Left forelimb (tissue), 1 donor: Measurements from ENCODE around the gene TMEM229B.

Experiments used
- DNase-seq: peaks from one replicate; pipeline ENCODE4 v3.0.0-alpha.2; 2018; ENCODE audit warnings: low spot score

Gene TMEM229B

GRCh38 chr14:67485501-67486095, 2.9 kb downstream of the TMEM229B start:
- DNase-seq, result no peak

GRCh38 chr14:67483579-67484285, 4.8 kb downstream of the TMEM229B start:
- DNase-seq, result no peak

GRCh38 chr14:67482231-67483164, 6.0 kb downstream of the TMEM229B start:
- no peak for DNase-seq

GRCh38 chr14:67480011-67480410, 8.5 kb downstream of the TMEM229B start:
- no peak for DNase-seq

- no peak for DNase-seq
These were observed 9.8 kb downstream of the TMEM229B start for GRCh38 chr14:67478800-67479084.

GRCh38 chr14:67477926-67478799, 10.4 kb downstream of the TMEM229B start:
- no peak for DNase-seq

- DNase-seq, result no peak
These were observed 14.2 kb downstream of the TMEM229B start for GRCh38 chr14:67474366-67474765.

- no peak for DNase-seq
These were observed 15.0 kb downstream of the TMEM229B start for GRCh38 chr14:67473290-67474082.

GRCh38 chr14:67472726-67473125, 15.8 kb downstream of the TMEM229B start:
- no peak for DNase-seq

GRCh38 chr14:67469954-67470353, 18.6 kb downstream of the TMEM229B start:
- no peak for DNase-seq

- no peak for DNase-seq
These were observed 20.2 kb downstream of the TMEM229B start for GRCh38 chr14:67468378-67468730.

- no peak for DNase-seq
These were observed 21.4 kb downstream of the TMEM229B start for GRCh38 chr14:67467134-67467533.

GRCh38 chr14:67464879-67465278, 23.6 kb downstream of the TMEM229B start:
- DNase-seq, result no peak

GRCh38 chr14:67464377-67464776, 24.1 kb downstream of the TMEM229B start:
- no peak for DNase-seq

GRCh38 chr14:67463900-67464299, 24.6 kb downstream of the TMEM229B start:
- DNase-seq, result no peak

GRCh38 chr14:67461996-67462395, 26.5 kb downstream of the TMEM229B start:
- DNase-seq, result no peak

GRCh38 chr14:67461341-67461985, 27.1 kb downstream of the TMEM229B start:
- no peak for DNase-seq

GRCh38 chr14:67459336-67459735, 29.2 kb downstream of the TMEM229B start:
- DNase-seq, result no peak

- no peak for DNase-seq
These were observed 30.7 kb downstream of the TMEM229B start for GRCh38 chr14:67457782-67458181.

GRCh38 chr14:67456732-67457131, 31.8 kb downstream of the TMEM229B start:
- DNase-seq, result no peak
